Sigmoid colon (tissue), 4 donors: Measurements from ENCODE around the gene PABPC4L.
"Not testable (repeated sequence)": the region's sequence is repeated elsewhere in the genome, so short reads cannot be mapped to it uniquely, and the experiment has no call there.

Experiments used
- CTCF ChIP-seq, 4 experiments: fragments of 450-650 bp in 3 of 4; fragments of 200-600 bp in 1 of 4; IDR thresholded peaks; one replicate each; pipeline ENCODE4 v1.5.1; 2016 to 2019; ENCODE audit warnings: antibody characterized with exemption in 4 of 4, mild to moderate bottlenecking in 3 of 4, moderate library complexity in 2 of 4
- EP300 ChIP-seq, 4 donors: sonication (generic); formaldehyde crosslinking; IDR thresholded peaks; one replicate each; pipeline ENCODE4 v1.6.1; 2017; ENCODE audit warnings: antibody characterized with exemption in 4 of 4
- POLR2A ChIP-seq, 2 donors: fragments of 450-650 bp; IDR thresholded peaks; one replicate each; pipeline ENCODE4 v1.6.1; 2016; ENCODE audit warnings: antibody characterized with exemption in 2 of 2, mild to moderate bottlenecking in 2 of 2, moderate library complexity in 2 of 2
- POLR2AphosphoS5 ChIP-seq, 4 donors: sonication (generic); formaldehyde crosslinking; IDR thresholded peaks; one replicate each; pipeline ENCODE4 v1.6.1; 2017; ENCODE audit warnings: antibody characterized with exemption in 4 of 4

GRCh38 chr4:134207955-134208354 is 6.4 kb upstream of the PABPC4L start:
- not testable (repeated sequence) for TF ChIP-seq CTCF, POLR2A, EP300, POLR2AphosphoS5 (IDR thresholded peaks at IDR 0.05)
